GM12872 (cell line): ENCODE data around the gene ZNF518B.

Experiments used
- CTCF ChIP-seq: IDR thresholded peaks from 3 replicates; pipeline ENCODE4 v1.5.1; 2011; ENCODE audit warnings: low read depth, mild to moderate bottlenecking, low read length, moderate library complexity; ENCODE audit not compliant: insufficient read depth

ZNF518B gene

GRCh38 chr4:10492464-10492863 is 35.2 kb upstream of the ZNF518B start:
- no peak for TF ChIP-seq CTCF

- no peak for TF ChIP-seq CTCF
Observed at GRCh38 chr4:10491401-10491800, 34.2 kb upstream of the ZNF518B start.

GRCh38 chr4:10490996-10491395 is 33.8 kb upstream of the ZNF518B start:
- TF ChIP-seq CTCF, result no peak

GRCh38 chr4:10482913-10483312 is 25.7 kb upstream of the ZNF518B start:
- TF ChIP-seq CTCF, result no peak

GRCh38 chr4:10480616-10481015 is 23.4 kb upstream of the ZNF518B start:
- TF ChIP-seq CTCF, result no peak

- no peak for TF ChIP-seq CTCF
Observed at GRCh38 chr4:10478621-10479020, 21.4 kb upstream of the ZNF518B start.

- TF ChIP-seq CTCF, result no peak
Observed at GRCh38 chr4:10470505-10470904, 13.3 kb upstream of the ZNF518B start.

GRCh38 chr4:10466161-10466560 is 8.9 kb upstream of the ZNF518B start:
- TF ChIP-seq CTCF, result no peak
